Heart left ventricle (tissue), 13 donors: ENCODE data around the gene ITGAE.

Experiments
- CTCF ChIP-seq, 12 donors: fragments of 200-600 bp; sonication (generic) in 4 of 12; IDR thresholded peaks; one replicate each; pipeline versions ENCODE4 v1.5.0 to v1.8.0; 2018 to 2022; ENCODE audit warnings: antibody characterized with exemption in 12 of 12, mild to moderate bottlenecking in 5 of 12
- POLR2A ChIP-seq, 2 donors: fragments of 450-650 bp; IDR thresholded peaks; one replicate each; pipeline ENCODE4 v1.6.1; 2017; ENCODE audit warnings: antibody characterized with exemption in 2 of 2, mild to moderate bottlenecking in 2 of 2, moderate library complexity in 2 of 2
- donor health status: ischemic (EF 13 %, LVEDD 7.1; RV severe dilation, severe dysfunction).
- donor health status: DM: no; HTN: yes; CAD: no.
- donor health status: DM: no; HTN: no; CAD: no.
- donor health status: ischemic (EF 25% LVEDD 6.9; RV normal size, moderate dysfunction).
- donor health status: ischemic (EF 25% LVEDD 5.7; RV mildly dilated, moderate dysfunction).
- donor health status: ischemic (EF 35%, LVEDD 5.7; RV mildly dilated, moderate dysfunction).
- donor health status: nonischemic (EF 11% LVEDD 7.7; RV severe dilation, severe dysfunction).
- donor health status: DM: yes; HTN: yes; CAD: no.
- donor health status: PGD.
- donor health status: ischemic (EF 29% LVEDD 5.4; RV normal size, mild dysfunction).
- donor health status: nonischemic (EF 23%, LVEDD 6.1; RV moderate dilation, normal function).

GRCh38 chr17:3685174-3685573 is 115.8 kb downstream of the ITGAE start:
- TF ChIP-seq CTCF (IDR thresholded peaks at IDR 0.05) (no peak), POLR2A (IDR thresholded peaks at IDR 0.05) (no peak)
